T-helper 9 cell (primary cell): ENCODE results near the gene ACTMAP.
"Not testable (repeated sequence)": the region's sequence is repeated elsewhere in the genome, so short reads cannot be mapped to it uniquely, and the experiment has no call there.

ENCODE experiments used
- DNase-seq: peaks from one replicate; pipeline ENCODE4 v3.0.0-alpha.2; 2020

ACTMAP gene

DNA sequence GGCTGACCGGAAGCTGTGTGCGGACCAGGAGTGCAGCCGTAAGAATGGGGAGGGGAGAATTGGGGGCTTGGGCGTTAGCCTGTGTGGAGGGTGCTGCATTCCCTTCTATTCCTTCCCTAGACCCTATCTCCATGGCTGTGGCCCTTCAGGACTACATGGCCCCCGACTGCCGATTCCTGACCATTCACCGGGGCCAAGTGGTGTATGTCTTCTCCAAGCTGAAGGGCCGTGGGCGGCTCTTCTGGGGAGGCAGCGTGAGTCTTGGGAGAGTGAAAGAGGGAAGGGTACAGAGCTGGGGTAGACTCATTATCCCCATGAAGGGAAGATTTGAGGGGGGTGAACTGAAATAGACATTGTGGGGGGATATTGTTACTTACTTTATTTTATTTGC, 25.4 kb upstream of the ACTMAP start:
- DNase-seq = no peak

DNA sequence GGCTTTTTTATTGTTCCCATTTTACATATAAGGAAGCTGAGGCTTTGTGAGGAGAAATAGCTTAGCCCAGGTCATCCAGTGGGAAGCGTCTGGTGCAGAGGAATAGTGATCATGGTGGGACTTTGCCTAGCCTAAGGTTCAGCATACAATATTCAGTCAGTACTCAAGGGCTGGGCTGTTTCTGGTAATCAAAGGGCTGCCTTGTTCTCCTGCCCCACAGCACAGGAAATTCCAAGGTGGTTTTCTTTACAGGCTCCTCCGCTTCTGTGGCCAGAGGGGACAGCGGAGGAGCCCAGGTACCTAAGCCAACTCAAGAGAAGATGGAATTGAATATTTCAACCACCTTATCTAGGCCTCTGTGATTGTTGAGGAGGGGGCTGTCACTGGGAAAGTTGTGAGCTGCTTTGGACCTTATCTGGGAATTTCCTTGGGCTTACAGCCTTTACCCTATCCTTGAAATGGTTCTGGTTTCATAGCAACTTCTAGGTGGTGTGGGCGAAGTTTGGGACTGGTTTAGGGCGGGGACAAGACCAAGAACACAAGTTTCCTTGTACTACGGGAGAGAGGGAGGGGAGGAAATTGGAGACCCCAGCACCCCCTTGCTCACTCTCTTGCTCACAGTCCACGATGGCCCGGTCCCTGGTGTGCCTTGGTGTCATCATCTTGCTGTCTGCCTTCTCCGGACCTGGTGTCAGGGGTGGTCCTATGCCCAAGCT, 24.8 kb upstream of the ACTMAP start, which contains the start of gene MIA:
Gene MIA, plus strand, starts transcription at position 606 of the 716 bp plus-strand sequence. Its CDS starts 22 bp downstream, at position 628.
- no peak for DNase-seq

DNA sequence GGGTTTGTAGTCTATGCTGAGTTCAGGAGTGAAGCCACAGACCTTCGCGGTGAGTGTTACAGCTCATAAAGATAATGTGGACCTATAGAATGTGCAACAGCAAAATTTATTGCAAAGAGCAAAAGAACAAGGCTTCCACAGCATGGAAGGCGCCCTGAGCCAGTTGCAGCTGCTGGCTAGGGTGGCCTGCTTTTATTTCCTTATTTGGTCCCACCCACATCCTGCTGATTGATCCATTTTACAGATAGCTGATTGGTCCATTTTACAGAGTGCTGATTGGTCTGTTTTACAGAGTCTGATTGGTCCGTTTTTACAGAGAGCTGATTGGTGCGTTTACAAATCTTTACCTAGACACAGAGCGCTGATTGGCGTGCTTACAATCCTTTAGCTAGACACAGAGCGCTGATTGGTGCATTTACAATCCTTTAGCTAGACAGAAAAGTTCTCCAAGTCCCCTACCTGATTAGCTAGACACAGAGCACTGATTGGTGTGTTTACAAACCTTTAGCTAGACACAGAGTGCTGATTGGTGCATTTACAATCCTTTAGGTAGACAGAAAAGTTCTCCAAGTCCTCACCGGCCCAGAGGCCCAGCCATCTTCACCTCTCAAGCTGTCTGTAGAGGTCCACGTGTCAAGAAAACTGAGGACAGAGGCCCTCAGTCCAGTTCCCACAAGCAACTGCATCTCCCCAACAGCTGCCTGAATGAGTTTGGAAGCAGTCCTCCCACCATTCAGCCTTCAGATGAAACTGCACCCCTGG, 21.0 kb upstream of the ACTMAP start:
- DNase-seq = not testable (repeated sequence)

DNA sequence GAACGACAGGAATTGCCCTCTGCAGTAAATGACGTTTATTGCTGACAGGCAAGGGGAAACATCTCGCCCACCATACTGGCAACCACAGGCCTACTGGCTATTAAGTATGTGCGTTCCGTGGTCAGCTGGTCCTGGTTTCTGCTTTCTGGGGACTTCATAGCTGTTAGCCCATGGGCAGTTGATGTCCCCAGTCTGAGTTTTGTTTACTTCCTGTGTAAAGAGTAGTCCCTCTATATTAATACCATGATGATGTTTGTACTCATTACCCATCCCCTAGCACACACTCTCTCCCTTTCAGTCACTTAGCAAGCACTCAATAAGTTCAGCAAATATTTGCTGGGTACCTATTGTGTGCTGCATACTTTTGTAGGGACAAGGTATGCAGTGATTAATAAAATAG, 18.6 kb upstream of the ACTMAP start:
- DNase-seq = no peak

DNA sequence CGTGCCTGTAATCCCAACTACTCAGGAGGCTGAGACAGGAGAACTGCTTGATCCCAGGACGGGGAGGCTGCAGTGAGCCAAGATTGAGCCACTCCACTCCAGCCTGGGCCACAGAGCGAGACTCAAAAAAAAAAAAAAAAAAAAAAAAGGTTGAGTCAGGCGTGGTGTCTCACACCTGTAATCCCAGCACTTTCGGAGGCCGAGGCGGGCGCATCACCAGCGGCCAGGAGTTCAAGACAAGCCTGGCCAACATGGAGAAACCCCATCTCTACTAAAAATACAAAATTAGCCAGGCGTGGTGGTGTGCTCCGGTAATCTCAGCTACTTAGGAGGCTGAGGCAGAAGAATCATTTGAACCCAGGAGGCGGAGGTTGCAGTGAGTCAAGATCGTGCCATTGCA, 16.1 kb upstream of the ACTMAP start:
- not testable (repeated sequence) for DNase-seq

DNA sequence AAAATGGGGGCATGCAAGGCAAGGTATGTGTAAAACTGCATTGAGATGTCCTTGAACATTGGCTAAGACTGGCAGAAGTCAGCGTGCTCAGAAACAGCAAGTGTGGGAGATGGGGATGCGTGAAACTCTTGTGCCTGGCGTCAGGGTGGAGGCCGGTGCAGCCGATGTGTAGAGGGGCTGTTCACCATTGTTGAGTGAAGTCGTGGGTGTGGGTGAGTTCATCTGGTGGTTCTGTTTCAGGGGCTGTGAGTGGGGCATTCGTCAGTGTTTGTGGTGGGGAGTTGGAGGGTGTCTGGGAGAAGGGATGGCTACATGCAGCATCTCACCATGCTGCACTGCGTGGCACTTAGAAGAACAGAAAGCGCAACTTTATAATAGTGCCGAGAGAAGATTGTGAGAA, 13.7 kb upstream of the ACTMAP start:
- DNase-seq = no peak

DNA sequence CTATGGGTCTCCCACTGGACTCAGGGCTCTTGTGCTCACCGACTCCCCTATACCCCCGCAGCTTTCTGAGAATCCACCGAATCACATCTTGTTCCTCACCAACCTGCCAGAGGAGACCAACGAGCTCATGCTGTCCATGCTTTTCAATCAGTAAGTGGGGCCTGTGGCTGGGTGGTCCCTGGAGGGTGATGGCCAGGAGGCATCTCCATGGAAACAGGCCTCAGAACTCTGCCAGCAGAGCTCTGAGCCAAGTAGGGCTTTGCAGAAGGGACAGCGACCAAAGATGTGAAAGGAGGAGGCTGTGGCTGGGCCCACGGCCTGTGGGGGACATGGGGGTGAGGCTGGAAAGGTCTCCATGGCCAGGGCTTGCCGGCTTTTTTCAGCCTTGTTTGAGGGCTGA, 13.2 kb upstream of the ACTMAP start:
- no peak for DNase-seq

DNA sequence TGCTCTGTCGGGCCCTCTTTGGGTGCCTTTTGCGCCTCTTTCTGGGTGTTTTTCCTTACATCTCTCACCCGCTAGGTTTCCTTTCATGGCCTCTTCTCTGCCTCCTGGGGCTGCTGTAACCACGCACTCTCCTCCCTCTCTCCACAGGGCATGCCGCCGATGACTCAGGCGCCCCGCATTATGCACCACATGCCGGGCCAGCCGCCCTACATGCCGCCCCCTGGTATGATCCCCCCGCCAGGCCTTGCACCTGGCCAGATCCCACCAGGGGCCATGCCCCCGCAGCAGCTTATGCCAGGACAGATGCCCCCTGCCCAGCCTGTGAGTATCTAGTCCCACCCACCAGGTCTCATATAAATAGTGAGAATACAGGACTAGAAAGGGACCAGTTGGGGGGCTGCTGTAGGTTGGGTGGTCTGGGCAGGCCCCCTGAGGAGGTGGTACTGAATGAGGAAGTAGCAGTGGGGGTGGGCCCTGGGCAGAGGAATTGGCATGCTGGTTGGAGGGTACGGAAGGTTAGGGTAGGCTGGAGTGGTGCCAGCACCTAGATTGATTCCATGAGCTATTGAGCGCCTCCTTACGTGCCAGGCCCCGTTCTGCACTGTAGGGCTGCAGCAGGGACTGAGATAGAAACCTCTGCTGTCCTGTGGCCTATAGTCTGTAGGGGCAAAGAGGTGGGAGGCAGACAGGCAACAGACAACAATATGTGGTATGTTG, 12.6 kb upstream of the ACTMAP start:
- DNase-seq = no peak

DNA sequence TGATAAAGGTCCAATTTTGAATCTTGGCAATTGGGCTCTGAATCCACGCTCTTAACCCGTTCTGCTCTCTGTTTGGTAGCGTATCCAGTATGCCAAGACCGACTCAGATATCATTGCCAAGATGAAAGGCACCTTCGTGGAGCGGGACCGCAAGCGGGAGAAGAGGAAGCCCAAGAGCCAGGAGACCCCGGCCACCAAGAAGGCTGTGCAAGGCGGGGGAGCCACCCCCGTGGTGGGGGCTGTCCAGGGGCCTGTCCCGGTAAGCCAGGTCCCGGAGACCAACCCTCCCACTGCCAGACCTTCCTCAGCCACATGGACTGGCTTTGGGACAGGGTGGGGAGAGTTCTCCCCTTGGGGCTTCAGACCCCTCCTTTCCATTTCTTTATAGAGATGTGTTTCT, 9.1 kb upstream of the ACTMAP start:
- no peak for DNase-seq

DNA sequence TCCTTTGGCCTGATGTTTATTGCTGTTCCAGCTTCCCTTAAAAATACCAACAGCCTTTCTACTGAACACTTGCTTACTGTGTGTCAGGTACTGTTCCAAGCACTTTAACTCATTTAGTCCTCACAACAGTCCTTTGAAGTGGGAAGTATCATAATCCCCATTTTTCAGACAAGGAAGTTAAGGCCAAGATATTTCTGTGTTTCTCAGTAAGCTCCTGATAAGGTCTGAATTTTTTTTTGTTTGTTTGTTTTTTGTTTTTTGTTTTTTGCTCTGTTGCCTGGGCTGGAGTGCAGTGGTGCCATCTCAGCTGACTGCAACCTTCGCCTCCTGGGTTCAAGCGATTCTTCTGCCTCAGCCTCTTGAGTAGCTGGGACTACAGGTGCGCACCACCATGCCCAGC, 8.2 kb upstream of the ACTMAP start:
- no peak for DNase-seq

DNA sequence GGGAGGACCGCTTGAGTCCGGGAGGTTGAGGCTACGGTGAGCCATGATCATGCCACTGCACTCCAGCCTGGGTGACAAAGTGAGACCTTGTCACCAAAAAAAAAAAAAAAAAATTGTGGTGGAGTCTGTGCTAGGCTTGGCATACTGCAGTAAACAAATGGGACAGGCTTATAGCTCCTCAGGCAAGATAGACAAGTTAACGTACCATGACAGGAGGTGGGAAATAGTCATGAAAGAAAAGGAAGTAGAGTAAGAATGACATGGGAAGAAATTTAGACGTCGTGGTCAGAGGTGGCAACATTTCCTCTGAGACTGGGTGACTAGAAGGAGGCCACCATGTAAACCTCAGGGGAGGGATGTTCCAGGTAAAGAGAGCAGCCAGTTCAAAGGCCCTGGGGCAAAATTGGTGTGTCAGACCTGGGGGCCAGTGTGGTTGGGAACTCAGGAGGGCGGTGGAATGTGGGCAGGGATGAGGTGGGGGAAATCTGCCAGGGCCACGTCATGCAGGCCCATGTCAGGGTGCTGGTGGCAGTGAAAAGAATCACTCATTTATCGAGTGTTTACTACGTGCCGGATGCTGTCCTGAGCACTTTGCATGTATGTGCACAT, 6.3 kb upstream of the ACTMAP start:
- DNase-seq = no peak

DNA sequence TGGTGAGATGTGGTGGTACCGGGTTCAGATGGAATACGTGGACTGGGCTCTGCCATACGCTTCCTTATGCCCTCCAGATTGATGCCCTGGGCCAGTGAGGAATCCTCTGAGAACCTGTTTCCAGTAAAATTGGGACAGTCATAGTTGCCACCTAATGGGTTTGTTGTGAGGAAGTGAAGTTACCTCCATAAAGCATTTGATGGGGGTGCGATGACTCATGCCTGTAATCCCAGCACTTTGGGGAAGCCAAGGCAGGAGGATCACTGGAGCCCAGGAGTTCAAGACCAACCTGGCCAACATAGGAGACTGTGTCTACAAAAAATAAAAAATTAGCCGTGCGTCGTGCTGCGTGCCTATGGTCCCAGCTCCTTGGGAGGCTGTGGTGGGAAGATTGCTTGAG, 5.5 kb upstream of the ACTMAP start:
- DNase-seq = no peak

DNA sequence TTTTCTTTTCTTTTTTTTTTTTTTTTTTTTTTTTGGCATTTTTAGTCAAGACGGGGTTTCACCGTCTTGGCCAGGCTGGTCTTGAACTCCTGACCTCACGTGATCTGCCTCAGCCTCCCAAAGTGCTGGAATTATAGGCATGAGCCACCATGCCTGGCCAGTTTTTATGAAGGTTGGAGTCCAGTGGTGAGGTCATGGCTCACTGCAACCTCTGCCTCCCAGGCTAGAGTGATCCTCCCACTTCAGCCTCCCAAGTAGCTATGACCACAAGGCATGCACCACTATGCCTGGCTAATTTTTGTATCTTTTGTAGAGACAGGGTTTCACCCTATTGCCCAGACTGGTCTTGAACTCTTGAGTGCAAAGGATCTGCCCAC, 5.0 kb upstream of the ACTMAP start:
- DNase-seq = no peak

DNA sequence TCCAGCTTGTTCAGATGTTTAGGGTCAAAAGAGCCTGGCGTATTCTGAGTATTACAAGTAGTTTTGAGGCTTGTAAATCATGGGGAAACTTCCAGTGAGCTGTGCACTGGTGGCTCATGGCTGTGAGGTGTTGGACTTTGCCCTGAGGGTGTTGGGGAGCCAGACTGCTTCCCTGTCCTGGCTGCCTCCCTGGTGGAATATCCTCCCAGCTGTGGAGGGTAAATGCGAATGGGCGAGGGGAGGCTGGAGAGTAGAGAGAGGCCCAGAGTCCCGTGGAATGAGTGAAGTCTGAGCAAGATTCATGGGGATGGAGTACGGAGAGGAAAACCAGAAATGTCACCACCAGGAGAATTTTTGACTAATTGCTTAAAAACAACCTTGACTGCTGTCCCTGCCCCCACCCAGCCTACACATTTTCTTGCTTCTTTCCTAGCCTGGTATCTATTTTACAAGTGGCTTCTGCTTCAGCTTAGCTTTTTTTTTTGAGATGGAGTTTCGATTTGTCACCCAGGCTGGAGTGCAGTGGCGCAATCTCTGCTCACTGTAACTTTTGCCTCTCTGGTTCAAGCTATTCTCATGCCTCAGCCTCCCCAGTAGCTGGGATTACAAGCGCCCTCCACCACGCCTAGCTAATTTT, 4.5 kb upstream of the ACTMAP start:
- DNase-seq = no peak

DNA sequence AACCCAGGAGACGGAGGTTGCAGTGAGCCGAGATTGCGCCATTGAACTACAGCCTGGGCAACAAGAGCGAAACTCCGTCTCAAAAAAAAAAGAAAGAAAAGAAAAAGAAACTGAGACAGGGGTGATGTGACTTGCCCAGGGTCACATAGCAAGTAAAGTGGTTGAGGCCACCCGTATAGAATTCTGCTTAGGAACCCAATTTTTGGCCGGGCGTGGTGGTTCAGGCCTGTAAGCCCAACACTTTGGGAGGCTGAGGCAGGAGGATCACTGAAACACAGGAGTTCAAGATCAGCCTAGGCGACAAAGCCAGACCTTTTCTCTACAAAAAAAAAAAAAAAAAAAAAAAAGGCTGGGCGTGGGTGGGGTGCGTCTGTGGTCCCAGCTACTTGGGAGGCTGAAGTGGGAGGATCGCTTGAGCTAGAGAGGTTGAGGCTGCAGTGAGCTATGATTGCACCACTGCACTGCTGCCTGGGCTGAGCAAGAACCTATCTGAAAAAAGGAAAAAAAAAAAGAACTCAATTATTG, 2.0 kb upstream of the ACTMAP start:
- no peak for DNase-seq

DNA sequence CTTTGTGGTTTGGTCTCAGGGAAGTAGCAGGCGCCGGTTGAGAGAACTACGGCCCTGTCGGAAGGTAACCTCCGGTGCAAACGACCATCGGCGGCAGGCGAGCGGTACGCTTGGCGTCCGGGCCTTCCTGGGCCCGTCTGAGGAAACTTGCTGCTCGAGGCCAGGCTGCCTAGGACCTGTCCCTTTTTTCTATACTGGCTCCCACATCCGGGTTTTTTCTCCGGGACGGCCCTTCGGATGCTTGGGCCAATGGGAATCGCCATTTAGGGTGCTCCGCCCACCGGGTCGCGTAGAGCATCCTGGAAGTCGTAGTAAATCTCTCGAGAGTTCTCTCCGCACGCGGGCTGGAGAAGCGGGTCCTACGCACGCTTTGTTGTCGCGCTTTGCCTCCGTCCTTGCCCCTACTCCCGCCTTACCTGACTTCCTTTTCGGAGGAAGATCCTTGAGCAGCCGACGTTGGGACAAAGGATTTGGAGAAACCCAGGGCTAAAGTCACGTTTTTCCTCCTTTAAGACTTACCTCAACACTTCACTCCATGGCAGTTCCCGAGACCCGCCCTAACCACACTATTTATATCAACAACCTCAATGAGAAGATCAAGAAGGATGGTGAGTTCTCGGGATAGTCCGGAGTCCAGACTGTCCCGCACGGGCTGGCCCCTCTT, 729 bp upstream of the ACTMAP start, which contains the start of gene SNRPA:
Gene SNRPA, plus strand, starts transcription at position 330 of the 664 bp plus-strand sequence. Its CDS starts 206 bp downstream, at position 536.
- DNase-seq = peak; percentile 91

DNA sequence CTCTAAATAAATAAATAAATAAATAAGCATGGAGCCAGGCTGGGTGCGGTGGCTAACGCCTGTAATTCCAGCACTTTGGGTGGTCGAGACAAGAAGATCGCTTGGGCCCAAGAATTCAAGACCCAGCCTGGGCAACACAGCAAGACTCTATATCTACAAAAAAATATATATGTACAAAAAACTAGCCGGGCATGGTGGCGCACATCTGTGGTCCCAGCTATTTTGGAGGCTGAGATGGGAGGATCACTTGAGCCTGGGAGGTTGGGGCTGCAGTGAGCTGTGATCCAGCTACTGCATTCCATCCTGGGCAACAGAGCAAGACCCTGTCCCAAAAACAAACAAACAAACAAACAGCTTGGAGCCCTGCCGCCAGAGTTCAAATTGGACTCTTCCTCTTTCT, 2.7 kb downstream of the ACTMAP start:
- no peak for DNase-seq

DNA sequence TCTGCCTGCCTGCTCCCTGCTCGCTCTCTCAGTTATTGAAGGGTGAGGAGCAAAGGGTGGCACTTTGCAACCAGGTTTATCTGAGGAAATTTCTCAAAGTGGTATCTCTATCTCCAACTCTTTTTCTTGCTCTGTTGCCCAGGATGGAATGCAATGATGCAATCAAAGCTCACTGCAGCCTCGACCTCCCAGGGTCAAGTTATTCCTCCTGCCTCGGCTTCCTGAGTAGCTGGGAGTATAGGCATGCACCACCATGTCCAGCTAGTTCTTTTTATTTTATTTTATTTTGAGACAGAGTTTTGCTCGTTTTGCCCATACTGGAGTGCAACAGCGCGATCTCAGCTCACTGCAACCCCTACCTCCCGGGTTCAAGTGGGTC, 4.9 kb downstream of the ACTMAP start:
- no peak for DNase-seq

DNA sequence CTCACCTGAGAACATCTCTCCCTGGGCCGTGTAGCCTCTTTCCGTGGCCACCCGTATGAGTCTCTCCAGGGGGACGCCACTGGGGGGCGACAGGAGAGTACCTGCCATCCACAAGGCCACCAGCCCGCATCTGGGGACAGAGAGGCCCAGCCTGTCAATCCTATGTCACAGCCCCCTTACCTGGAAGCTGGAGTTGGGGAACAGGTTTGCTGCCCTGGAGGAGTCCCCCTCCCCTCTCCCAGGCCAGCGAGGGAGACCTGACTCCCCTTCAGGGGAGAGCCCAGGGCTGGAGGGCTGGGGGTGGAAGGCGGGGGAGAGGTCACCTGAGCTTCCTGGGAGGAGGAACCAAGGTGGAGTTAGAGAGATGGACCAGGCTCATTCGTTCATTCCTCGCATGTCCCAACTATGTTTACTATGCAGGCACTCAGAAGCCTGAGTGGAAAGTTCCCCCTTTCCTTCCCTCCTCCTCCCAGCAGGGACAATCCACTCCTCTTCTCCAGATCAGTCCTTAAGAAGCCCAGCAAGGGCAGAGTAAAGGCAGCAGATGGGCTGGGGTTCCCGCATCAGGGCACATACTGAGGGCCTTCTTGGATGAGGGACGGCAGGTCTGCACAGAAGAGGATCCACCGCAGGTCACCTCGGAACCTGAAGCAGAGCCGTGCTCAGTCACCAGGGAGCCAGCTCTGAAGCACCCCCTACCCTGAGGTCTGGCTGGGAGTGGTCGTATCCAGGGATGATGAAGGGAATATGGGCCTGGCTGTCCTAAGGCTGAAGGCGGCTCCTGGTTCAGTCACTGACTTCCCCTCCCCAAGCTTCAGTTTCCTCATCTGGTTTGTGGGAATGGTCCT, 5.5 kb downstream of the ACTMAP start:
- DNase-seq = no peak

DNA sequence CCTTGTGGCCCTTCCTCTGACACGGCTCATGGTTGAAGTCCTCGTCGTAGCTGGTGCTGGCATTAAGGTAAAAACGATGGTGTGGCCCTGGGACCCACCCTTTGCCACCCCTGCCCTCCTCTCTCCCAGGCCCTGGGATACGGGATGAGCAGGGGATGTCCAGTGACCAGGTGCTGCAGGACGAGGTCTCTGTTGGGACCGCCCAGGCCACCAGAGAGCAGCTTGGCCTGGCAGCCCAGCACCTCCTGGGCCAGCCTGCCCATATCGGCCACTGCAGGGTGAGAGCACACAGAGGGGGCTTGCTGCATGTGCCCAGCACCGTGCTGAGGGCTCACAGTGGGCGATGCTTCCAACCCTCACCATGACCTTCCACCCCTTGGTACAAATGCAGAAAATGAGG, 6.4 kb downstream of the ACTMAP start:
- DNase-seq = no peak

DNA sequence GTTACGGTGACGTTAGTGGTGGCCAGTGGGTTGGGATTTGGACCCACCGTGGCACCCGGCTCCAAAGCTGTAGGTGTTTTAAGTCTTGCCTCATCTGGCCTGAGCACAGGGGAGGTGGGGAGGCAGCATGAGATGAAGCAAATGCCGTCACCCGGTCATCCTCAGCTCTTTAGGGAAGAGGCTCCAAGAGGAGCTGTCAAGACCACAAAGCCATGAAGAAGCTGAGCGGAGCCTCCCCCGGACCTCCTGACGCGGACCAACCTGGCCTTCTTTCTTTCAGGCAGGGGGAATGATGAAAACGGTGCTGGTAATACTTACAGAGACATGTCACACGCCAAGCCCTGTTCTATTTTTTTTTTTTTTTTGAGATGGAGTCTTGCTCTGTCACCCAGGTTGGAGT, 7.4 kb downstream of the ACTMAP start:
- DNase-seq = no peak
